HG02798 (cell line): ENCODE results near the gene TSPY3.
"Not testable (repeated sequence)": the region's sequence is repeated elsewhere in the genome, so short reads cannot be mapped to it uniquely, and the experiment has no call there.

Experiments
- ATAC-seq: cut with Tn5 transposase; IDR thresholded peaks from one replicate; pipeline ENCODE4 v1.9.1; 2021; ENCODE audit warnings: mild to moderate bottlenecking; ENCODE audit not compliant: unreplicated experiment, poor library complexity

TSPY3 gene, protein sequence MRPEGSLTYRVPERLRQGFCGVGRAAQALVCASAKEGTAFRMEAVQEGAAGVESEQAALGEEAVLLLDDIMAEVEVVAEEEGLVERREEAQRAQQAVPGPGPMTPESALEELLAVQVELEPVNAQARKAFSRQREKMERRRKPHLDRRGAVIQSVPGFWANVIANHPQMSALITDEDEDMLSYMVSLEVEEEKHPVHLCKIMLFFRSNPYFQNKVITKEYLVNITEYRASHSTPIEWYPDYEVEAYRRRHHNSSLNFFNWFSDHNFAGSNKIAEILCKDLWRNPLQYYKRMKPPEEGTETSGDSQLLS

DNA sequence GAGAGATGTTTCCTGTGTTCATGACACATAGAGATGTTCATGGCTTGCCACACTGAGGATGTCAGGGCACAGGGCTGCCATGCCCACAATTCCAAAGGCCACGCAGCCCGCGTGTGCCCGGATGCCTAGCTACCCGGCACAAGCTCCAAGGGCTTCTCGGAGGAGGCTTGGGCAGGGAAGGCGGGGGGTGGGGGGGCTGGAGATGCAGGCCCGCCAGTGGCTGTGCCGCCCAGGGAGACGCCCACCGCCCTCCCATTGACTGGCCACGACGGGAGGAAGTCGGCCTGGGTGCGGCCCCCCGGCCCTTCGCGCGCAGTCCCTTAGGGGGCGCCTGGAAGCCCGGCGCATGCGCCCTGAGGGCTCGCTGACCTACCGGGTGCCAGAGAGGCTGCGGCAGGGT is at the start of gene TSPY3:
TSPY3 (plus strand) TSS at position 301 of the 400 bp plus-strand sequence; CDS start at position 347, 46 bp downstream.
- not testable (repeated sequence) for ATAC-seq

DNA sequence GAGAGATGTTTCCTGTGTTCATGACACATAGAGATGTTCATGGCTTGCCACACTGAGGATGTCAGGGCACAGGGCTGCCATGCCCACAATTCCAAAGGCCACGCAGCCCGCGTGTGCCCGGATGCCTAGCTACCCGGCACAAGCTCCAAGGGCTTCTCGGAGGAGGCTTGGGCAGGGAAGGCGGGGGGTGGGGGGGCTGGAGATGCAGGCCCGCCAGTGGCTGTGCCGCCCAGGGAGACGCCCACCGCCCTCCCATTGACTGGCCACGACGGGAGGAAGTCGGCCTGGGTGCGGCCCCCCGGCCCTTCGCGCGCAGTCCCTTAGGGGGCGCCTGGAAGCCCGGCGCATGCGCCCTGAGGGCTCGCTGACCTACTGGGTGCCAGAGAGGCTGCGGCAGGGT is 40.7 kb upstream of the TSPY3 start, which contains the start of gene TSPY8:
TSPY8 (plus strand) TSS at position 301 of the 400 bp plus-strand sequence; CDS start at position 347, 46 bp downstream.
- not testable (repeated sequence) for ATAC-seq

- ATAC-seq: not testable (repeated sequence)
Observed at GRCh38 chrY:9396527-9396926, 1.7 kb upstream of the TSPY3 start.
